ENCODE results near the gene ATXN7. TPM values are rescaled to one million over a fixed set of nuclear protein-coding genes. Genes with fewer than 3 reads are reported as not detected.

Gene ATXN7
- total RNA-seq, 1 experiment from 2014 or later: 4.8 TPM

GRCh38 chr3:63905731-63906620, 42.3 kb downstream of the ATXN7 start:
- DNase-seq (ENCODE audit: low read depth): no peak

GRCh38 chr3:63908081-63908736, 44.5 kb downstream of the ATXN7 start:
- no peak for DNase-seq (ENCODE audit: low read depth)

DNA sequence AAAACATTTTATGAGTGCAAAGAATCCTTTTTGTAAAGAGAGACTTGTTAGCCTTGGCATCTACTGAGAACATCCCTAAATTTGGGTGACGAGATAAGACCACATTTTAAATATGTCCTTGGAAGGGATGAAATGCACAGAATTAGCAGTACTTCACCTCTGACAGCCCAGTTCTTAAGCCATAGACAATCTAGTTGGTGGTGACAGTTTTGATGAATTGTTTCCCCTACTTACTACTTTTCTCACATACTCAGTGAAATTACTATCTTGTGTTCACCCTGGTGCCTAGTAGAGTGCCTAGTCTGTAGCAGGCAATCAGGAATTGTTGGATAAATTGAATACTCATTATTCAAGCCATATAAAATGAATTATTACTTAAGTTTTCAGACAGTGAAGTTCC, 45.1 kb downstream of the ATXN7 start:
- DNase-seq (ENCODE audit: low read depth): no peak

GRCh38 chr3:63909431-63909830, 45.8 kb downstream of the ATXN7 start:
- no peak for DNase-seq (ENCODE audit: low read depth)

GRCh38 chr3:63910001-63910400, 46.3 kb downstream of the ATXN7 start:
- DNase-seq (ENCODE audit: low read depth): no peak

- DNase-seq (ENCODE audit: low read depth): peak; percentile 5
Observed at GRCh38 chr3:63910891-63911290, 47.2 kb downstream of the ATXN7 start.

DNA sequence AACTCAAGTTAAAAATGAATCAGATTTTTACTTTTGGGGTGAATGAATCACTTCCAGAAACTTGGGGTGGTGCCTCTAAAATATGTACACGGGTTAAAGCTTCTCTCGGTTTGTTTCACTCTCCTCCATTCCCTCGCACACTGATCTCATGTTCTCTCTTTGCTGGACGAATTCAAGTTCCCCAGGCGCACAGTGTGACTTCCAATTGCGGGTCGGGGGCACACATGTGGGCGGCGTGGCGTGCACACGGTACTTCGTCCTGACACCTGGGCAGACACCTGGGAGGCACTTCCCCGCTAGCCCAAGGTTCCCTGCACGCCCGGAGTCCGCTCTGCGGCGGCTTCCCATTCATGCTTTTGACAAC, 47.8 kb downstream of the ATXN7 start:
- DNase-seq (ENCODE audit: low read depth): no peak

GRCh38 chr3:63911873-63912767, 48.5 kb downstream of the ATXN7 start, which contains the start of gene SCAANT1:
Gene SCAANT1, minus strand, starts transcription at chr3:63912383.
- DNase-seq (ENCODE audit: low read depth): peak; percentile 86

GRCh38 chr3:63912768-63913588, 49.3 kb downstream of the ATXN7 start:
- DNase-seq (ENCODE audit: low read depth): peak; percentile 56

DNA sequence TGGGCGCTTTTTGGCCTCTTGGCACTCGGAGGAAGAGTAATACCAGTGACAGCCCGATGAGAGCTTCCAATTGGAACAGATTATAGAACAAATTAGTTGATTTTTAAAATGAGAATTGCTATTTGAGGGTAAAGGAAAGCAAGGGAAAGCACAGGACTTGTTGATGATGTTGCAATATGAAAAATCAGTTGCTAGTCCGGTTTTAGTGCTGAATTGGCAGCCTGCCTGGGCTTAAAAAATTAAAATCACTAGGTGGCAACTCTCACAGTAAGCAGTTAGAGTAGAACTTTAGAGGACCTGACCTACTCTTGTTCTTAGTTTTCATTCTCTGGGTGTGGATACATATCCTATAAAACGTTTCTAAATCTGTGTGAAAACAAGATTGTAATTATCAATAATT, 50.6 kb downstream of the ATXN7 start:
- DNase-seq (ENCODE audit: low read depth): no peak

DNA sequence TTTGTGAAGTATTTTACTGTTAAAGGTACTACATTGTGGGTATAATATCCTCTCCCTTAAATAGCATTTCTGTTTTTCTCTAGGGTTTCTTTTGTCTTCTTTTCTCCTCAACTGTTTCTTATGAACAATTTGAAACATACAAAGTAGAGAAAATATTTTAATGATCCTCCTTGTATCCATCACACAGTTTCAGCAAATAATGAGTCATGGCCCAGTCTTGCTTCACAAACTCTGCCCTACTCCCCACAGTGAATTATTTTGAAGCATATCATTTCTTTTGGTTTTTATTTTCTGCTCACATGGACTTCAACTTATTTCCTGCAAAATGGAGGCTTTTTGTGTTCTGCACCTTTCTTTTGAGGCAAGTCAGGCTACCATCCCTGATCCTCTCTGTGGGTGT, 54.7 kb downstream of the ATXN7 start:
- DNase-seq (ENCODE audit: low read depth): no peak

DNA sequence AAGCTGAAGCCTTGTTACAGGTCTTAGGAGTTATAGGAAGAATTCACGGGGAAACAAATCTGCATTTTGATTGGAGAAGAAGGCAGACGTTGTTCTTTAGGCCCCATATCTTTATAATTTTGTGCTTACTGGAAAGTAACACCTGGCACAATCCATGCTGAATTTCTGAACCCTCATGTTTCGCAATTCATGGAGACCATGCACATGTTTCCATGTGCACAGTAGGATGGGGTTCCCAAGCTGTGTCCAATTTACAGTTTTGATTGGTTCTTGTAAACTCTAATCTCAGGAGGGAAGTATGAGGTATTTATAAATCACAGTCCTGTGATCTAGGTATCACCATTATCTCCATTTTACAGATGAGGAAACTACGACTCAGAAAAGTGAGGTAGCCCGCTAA, 56.3 kb downstream of the ATXN7 start:
- no peak for DNase-seq (ENCODE audit: low read depth)

GRCh38 chr3:63921741-63922482, 58.2 kb downstream of the ATXN7 start:
- no peak for DNase-seq (ENCODE audit: low read depth)

DNA sequence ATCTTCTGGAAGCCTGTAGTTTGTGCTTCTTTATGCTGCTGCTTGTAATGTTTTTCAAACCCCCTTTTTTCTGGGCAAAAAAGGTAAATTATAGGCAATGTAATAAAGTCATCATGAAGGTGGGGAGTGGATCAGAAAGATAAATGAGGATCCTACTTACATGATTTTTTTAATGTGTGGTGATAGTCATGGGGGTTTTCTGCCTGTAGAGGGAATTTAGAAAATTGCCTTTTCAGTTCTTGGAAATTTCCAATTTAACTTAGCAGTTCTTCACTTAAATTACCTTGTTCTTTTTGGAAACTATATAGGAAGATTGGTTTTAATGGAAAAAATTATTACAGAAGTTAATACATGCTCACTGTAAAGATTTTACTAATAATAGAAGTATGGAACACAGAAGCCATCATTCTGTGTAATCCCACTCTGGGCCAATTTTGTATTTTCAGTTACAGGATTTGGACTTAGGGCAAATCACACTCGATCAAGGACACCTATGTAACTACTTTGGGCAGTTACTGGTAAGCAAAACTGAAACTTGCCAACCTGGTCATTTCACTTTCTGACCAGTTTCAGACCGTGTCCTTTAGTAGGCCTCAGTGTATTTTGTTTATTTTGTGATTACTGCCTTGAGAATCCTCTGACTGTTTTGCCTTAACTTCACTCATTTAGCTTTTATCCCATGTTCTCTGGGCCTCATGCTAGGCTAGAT, 59.0 kb downstream of the ATXN7 start:
- DNase-seq (ENCODE audit: low read depth): no peak

GRCh38 chr3:63926309-63926708, 62.6 kb downstream of the ATXN7 start:
- no peak for DNase-seq (ENCODE audit: low read depth)

DNA sequence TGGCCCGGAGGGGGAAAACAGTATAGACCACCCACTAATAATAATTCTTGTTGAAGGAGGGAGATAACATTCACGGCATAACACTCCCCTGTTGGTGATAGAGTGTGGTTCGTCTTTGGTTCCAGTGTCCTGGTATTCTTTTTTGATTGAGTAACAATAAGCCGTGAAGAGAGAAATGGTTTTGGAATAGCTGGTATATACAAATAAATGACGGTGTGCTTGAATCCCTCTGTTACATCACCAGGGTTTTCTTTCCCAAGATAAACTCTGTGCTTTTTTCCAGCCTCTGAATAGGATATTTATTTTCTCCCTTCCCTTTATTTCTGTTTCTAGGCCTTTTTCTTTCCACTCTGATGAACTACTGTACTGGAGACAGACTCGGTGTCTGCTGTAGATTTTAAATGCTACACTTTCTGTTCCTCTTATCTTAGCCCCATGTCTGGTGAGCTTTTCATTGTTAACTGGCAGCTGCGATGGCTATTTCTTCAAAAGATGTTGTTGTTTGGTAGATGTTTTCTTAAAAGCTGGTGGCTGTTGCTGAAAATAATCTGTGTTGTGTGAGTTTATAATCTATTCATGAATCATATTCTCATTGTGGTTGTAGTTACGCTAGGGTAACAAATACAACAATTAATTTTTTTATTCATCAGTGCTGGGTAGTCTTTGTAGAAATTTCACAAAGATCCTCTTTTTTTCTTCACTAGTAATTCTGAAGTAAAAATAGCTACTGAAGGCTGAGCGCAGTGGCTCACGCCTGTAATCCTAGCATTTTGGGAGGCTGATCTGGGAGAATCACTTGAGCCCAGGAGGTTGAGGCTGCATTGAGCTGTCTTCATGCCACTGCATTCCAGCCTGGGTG, 64.0 kb downstream of the ATXN7 start:
- no peak for DNase-seq (ENCODE audit: low read depth)

DNA sequence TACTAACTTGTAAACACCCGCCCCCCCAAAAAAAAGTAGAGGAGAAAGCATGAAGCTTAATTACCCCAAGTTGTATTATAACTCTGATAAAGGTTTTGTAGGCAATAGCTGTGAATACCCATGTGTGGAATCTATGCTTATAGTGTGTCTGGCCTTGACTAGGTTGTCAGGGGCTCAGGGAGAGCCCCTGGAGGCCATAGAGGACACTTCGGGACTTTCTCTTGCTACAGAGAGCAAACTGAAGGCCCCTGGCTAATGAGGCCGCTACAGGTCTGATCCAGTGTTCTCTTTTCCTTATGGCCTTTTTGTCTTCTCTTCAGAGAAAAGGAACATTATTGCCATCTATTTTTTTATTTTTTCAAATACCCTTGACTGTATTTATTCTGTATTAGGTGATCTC, 67.6 kb downstream of the ATXN7 start:
- no peak for DNase-seq (ENCODE audit: low read depth)

DNA sequence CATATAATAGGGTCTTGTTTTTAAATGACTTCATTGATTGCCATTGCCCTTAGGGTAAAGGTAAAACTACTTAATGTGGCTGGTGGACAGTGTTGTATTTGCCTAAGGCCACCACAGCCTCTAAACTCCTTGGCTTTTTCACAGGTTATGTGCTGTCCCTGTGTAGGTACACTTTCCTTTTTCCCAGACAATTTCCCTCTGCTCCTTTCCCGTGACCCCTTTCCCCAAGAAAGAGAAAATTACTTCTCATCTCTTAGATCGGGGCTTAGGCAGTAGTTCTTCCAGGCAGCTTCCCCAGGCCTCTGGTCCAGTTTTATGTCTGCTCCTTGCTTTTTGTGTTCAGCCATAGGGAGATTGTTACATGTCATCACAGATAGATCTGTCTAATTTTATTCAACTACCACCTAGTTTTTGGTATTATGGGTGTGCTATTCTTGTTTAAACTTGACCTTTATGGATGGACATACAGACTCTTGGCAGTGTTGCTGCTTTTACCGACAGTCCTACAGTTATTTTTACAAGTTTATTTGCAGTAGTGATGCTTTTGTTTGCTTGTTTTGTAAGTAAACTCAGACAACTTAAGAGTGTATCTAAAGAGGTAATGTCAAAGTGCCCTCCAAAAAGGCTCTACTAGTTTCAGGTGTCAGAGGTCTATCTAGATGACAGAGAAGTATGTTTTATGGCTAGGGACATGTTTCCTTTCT, 69.0 kb downstream of the ATXN7 start:
- DNase-seq (ENCODE audit: low read depth): no peak
